CMK (cell line): Measurements from ENCODE around the gene FANCC.

Experiments used
- DNase-seq: peaks from one replicate; pipeline ENCODE4 v3.0.0-alpha.2; 2010; ENCODE audit warnings: low read depth

Gene FANCC

DNA sequence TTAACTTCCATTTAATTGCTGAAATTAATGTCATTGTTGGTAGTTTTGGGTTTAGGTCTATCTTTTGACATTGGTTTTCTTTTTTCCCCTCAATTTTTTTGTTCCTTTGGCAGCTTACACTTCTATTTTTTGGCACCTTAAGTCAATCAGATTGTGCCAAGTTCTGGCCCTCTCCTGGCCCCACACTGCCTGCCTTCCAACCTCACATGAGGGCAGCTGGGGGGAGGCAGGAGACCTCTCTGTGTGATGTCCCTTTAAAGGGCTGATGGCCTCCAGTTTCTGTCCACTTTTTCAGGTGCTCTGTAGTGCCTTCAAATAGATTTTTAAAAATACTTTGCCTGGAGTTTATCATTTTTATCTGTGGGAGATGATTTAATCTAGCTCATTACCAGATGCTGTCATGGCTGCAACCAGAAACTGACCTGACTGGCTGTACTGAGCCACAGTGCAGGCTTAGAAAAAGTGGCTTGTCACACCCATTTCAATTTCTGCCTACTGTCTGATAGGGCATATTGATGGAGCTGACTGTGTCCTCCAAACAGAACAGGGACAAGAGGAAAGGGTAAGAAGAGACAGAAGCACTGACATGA is 196.6 kb downstream of the FANCC start:
- no peak for DNase-seq

DNA sequence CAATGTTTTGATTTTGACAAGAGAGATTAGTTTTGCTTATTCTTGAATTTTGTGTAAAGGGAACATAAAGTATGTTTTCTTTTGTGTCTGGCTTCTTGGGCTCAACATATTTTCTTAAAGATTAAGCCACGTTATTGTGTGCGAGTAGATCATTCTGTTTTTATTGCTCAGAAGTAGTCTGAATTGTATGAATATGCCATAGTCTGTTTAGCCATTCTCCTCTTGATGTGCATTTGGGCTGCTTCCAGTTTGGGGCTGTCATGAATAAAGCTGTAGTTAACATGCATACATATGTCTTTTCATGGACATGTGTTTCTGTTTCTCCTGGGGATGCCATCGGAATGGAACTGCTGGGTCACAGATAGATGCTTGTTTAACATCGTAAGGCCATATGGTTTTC is 198.9 kb downstream of the FANCC start:
- DNase-seq = no peak

DNA sequence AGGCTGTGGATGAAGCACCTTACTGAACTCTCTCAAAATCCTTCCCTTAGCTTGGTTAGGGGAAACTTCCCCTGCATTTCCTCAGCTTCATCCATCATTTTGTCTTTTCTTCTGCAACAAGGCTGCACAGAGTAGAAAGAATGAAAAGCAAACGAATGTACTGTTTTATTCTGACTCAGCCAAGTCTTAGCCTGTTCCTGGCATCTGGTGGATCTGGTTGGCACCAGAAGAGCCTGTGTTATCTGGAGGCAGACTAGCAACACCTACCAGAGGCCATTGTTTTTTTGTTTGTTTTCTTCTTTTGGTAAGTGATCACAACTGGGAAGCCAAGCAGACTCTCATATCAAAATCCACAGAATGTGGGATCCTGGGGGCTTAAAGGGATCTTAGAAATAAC is 200.7 kb downstream of the FANCC start:
- DNase-seq = no peak

DNA sequence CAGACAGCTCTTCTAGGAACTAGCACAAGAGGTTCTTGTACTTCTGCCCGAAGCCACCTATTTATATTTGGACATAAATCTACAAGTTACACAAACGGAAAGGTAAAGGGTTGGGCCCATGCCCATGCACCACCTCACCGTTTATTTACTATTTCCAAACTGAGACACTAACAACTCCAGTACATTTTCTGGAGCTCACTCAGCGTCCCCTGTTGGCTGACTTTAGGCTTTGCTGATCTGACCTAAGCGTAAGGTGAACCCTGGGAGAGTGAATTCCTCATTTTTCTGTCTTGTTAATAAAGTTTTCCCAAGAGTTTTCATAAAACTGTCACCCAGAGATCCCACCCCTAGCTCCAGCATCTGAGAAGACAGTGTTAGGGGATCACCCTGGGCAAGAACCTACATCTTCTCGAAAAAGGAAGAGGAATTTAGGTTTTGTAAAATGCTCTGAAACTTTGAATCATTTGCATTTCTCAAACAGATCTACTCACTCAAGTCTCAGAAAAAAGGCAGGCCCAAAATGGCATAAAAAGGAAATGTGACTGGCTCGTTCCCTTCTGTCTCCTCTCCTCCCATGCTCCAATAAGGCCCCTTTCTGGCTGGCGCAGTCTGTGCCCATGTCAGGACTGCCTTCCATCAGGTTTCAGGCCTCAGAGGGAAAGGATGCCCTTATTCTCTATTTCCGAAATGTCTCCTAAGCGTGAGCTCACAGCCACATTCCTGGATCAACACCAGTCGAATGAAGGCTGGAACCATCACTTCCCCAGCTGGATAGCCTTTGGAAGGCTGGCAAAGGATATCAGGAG is 201.3 kb downstream of the FANCC start:
- DNase-seq = no peak

GRCh38 chr9:95115104-95115503 is 202.4 kb downstream of the FANCC start:
- no peak for DNase-seq

- DNase-seq = no peak
These were observed 204.9 kb downstream of the FANCC start for GRCh38 chr9:95112436-95113280.

- DNase-seq = no peak
These were observed 205.8 kb downstream of the FANCC start for GRCh38 chr9:95111716-95112115.

- no peak for DNase-seq
These were observed 206.5 kb downstream of the FANCC start for GRCh38 chr9:95110921-95111525.

DNA sequence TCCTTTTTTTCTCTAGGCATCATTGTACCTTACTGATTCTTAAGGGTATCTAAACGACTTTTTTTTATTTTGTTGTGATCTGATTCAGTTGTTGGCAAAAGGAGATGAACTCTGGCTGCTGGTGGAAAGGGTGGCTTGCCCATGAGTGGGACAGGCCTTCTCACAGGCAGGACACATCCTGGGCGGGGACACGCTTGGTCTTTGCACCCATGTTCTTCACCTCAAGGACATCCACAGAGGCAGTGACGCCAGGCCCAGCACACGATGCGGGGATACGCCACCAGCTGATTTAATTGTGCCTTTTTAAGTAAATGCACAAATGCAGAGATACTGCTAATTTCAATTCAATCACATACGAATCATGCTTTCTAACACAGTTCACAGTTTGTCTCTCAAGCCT is 208.1 kb downstream of the FANCC start:
- no peak for DNase-seq

DNA sequence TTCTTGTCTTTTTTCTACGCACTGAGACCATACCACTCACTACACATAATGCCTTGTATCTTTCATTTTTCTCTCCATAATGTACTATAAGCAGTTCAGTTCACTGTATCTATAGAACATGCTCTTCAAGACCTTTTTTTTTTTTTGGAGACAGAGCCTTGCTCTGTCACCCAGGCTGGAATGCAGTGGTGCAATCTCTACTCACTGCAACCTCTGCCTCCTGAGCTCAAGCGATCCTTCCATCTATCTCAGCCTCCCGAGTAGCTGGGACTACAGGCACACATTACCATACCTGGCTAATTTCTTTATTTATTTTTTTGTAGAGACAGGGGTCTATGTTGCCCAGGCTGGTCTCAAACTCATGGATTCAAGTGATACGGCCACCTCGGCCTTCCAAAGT is 208.7 kb downstream of the FANCC start:
- DNase-seq = no peak

- DNase-seq = no peak
These were observed 209.5 kb downstream of the FANCC start for GRCh38 chr9:95107976-95108375.

DNA sequence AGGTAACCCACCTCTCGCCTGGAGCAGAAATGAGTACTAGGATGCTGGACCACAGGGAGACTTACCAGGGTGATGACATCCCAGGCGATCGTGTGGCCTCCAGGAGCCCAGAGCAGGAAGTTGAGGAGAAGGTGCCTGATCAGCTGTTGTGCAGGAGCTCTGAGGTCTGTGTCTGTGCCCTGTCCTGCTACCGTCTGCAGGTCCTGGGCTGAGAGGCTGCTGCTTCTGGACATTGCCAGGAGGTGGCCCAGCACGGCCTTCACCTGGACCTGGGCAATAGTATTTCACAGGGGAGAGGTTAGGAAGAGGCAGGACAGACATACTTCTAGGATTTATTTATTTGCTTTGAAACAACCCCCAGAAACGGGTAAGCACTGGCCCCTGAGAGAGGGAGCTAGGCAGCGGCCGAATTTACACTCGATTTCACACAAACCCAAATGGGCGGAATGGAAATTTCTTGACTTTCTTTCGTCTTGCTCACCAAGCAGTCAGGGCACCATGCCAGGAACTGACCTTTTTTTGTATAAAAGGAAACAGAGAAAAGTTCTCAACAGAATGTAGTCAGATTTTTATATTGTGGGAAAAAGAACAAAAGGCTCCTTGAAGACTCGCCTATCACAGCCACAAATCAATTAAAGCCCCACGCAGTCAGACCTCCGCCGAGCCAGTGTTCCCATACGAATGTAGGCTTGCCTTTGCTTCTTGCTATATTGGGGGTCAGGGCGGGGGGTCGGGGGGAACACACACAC is 210.3 kb downstream of the FANCC start:
- DNase-seq = no peak

DNA sequence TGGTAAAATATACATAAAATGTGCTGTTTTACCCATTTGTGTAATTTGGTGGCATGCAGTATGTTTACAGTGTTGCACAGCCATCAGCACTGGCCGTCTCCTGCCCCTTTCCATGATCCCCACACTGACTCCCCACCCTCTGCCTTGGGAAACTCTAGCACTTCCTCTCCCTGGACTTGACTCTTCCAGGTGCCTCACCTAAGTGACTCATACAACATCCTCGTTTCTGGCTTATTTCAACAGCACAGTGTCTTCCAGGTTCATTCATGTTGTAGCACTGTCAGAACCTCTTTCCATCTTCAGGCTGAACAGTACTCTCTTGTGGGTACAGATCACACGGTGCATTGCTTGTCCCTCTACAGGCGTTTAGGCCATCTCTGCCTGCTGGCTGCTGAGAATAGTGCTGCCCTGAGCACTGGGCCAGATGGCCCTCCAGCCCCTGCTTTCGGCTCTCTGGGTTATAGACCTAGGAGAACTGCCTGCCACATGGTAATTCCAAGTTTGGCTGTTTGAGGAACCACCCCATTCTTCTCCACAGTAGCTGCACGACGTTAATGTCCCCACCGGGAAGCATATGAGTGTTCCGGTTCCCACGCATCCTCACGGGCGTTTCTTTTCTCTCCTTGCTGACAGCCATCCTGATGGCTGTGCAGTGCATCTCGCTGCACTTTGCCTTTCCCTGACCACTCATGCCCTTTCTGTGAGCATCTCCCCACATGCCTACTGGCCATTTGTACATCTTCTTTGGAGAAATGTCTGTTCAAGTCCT is 211.8 kb downstream of the FANCC start:
- no peak for DNase-seq

DNA sequence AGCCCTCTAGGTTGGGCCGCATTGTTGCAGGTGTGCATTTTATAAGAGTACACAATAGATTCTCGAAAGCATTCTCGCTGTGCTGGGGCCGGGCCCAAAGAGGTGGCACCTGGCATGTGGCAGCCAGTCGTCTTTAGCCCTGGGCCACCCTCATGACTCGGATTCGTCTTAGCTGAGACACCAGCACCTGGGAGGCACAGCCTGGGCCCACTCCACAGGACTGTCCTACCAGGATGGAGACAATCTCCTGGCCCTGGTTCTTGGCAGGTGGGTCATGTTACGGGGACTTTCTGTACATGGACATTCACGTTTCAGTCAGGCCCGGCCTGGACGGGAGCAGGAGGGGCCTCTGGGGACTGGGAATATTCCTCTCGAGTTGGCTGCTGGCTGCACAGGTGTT is 212.5 kb downstream of the FANCC start:
- no peak for DNase-seq

GRCh38 chr9:95104581-95104960 is 212.9 kb downstream of the FANCC start:
- DNase-seq = no peak

DNA sequence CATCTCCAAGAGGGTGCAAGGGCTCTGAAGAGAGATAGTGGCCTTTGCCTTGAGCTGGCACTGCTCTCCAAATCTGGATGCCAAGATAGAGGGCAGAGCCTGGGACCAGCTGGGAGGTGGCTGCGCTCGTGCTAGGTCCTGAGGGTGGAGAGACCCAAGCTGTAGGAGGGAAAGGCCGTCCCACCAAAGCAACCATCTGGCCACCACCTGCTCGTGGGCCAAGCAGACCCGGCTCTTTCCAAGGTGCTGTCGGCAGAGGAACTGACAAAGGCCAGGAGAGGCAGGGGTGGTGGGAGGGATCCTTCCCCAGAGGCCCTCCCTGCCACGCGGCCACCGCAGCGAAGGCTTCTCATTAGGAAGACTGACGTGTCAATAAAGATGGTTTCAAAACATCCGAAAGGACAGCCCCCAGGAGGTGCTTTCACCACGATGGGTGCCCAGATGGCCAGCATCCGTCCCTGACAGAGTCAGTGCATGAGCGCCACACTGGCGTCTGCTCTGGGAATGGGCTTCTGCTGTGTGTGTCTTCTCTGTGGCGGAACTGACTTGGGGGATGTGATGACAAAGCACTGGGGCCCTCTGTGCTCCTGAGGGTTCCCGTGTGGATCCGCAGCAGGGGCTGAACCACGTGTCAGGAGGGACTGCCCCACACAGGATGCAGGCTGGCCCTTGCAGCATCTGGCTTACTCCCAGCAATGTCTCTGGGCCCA is 213.5 kb downstream of the FANCC start:
- no peak for DNase-seq

GRCh38 chr9:95103281-95103771 is 214.2 kb downstream of the FANCC start:
- DNase-seq = no peak

- DNase-seq = no peak
These were observed 214.9 kb downstream of the FANCC start for GRCh38 chr9:95102572-95102971.

DNA sequence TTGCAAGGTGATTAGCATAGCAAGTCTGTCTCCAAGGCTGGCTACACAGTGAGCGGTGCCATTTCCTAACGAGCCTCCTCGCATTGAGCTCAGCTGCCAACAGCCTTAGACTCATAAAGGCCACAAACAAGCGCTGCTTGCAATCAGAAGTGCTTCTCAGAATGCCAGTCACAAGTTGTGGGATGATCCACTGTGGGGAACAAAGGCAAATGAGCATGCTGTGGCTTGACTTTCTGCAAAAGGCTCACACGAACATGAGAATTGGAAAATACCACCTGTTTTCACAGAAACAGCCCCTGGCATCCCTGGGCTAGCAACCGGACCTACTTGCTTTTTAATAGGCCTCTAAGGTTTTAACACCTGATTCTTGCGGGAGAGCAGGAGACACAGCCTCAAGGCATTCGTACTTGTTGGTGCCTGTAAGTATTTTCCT is 215.5 kb downstream of the FANCC start:
- no peak for DNase-seq

GRCh38 chr9:95101326-95101725 is 216.2 kb downstream of the FANCC start:
- no peak for DNase-seq
